Measurements from ENCODE around the gene MYO3B. TPM values are rescaled to one million over a fixed set of nuclear protein-coding genes. Genes with fewer than 3 reads are reported as not detected.

The MYO3B gene
- total and polyA plus RNA-seq, 2 of the 8 experiments (the other 6 are each of a cell fraction or from before 2014, with no cell fraction given): 0.17 to 0.19 TPM

DNA sequence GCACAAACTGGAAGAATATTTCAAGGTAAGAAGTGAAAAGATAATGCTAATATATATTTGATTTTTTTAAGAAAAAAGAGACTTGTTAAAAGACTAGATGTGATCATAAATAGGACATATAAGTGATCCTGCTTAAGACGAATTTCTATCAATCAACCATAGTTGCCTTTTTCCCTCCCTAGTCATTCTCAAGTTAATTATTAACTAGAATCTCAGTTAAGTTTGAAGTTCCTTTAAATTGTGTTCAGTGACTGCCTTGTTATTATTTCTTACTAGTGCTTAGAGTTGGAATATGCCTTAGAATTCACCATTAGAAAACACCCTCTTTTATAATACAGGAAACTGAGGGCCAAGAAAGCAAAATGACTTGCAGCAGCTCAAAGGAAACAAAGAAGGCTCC is 395.7 kb downstream of the MYO3B start:
- Histone ChIP-seq H3K18ac (ENCODE audit: extremely low read depth, low read length) (no peak overlapping the region), H3K27me3 (replicated peaks in 1 of 4; ENCODE audit: control insufficient read depth in 3 of 4, extremely low read depth in 1 of 4, insufficient read depth in 3 of 4, low read length in 3 of 4) (no peaks in the 10 kb centered on the region), H3K79me1 (ENCODE audit: low read depth, low read length) (no peaks in the 10 kb centered on the region), H4K8ac (ENCODE audit: extremely low read depth, insufficient read depth, low read length) (no peak overlapping the region), H4K5ac (ENCODE audit: insufficient read length, low read depth, low read length) (no peak overlapping the region), H3K23ac (ENCODE audit: insufficient read length) (no peak overlapping the region), H2AFZ (ENCODE audit: low read length) (no peak overlapping the region), H3K79me2 (ENCODE audit: control insufficient read depth in 1 of 2, insufficient read depth in 2 of 2, low read length in 2 of 2) (no peaks in the 10 kb centered on the region), H2BK5ac (ENCODE audit: low read depth, low read length) (no peak overlapping the region), H3K4me3 (ENCODE audit: extremely low read depth in 1 of 4, insufficient read depth in 2 of 4, low read depth in 3 of 4, low read length in 4 of 4) (no peak overlapping the region), H3K9ac (replicated peaks in 1 of 4; ENCODE audit: extremely low read depth in 1 of 4, low read depth in 3 of 4, low read length in 3 of 4) (no peak overlapping the region), H4K20me1 (replicated peaks in 1 of 2; ENCODE audit: control insufficient read depth in 1 of 2, insufficient read depth in 2 of 2, low read length in 2 of 2) (no peaks in the 10 kb centered on the region), H3K27ac (ENCODE audit: low read depth, low read length) (no peak overlapping the region), H2BK12ac (ENCODE audit: low read depth, low read length) (no peak overlapping the region), H2AK5ac (ENCODE audit: low read depth, low read length) (no peak overlapping the region), H4K91ac (replicated peaks; ENCODE audit: insufficient read length, low read length) (no peak overlapping the region), H3K4me1 (replicated peaks in 1 of 4; ENCODE audit: control insufficient read depth in 3 of 4, insufficient read depth in 4 of 4, low read length in 3 of 4) (no peaks in the 10 kb centered on the region), H3K4me2 (ENCODE audit: insufficient read depth in 1 of 2, low read depth in 2 of 2, low read length in 2 of 2) (no peak overlapping the region), H3K14ac (ENCODE audit: insufficient read length) (no peak overlapping the region), H2BK120ac (replicated peaks; ENCODE audit: low read depth, low read length) (no peak overlapping the region), H3K36me3 (ENCODE audit: control insufficient read depth in 2 of 4, insufficient read depth in 4 of 4, low read length in 3 of 4) (no peaks in the 10 kb centered on the region), H3K4ac (replicated peaks; ENCODE audit: insufficient read length, low read depth, low read length) (no peak overlapping the region), H2BK20ac (ENCODE audit: low read length) (no peak overlapping the region), H3K9me3 (ENCODE audit: insufficient read depth in 2 of 2, low read depth in 1 of 2, low read length in 1 of 2) (no peaks in the 10 kb centered on the region), H2BK15ac (ENCODE audit: low read length) (no peak overlapping the region), H3K23me2 (ENCODE audit: low read depth, low read length) (no peaks in the 10 kb centered on the region), H3K56ac (replicated peaks; ENCODE audit: insufficient read length, low read depth, low read length) (no peak overlapping the region)
- WGBS, 2 experiments (ENCODE audit: extremely low coverage in 1 of 2, insufficient coverage in 1 of 2, insufficient read length in 1 of 2, insufficient replicate concordance in 2 of 2, low coverage in 1 of 2, low lambda C conversion rate in 2 of 2, missing lambda C conversion rate in 1 of 2): 64% methylated on average over 1 of the region's 1 CpG; no CpG with 5 or more reads in 1 of the 2 experiments
- ChIA-PET POLR2A (ENCODE audit: partially characterized antibody) (no interaction called here), CTCF (ENCODE audit: partially characterized antibody) (no interaction called here)
- no peak for FAIRE-seq
- no peak for TF ChIP-seq RFX5 (IDR thresholded peaks at IDR 0.05; ENCODE audit: borderline replicate concordance, low read depth, low read length)
- no peak for TF ChIP-seq CBX5 (IDR thresholded peaks at IDR 0.05; ENCODE audit: low read depth, low read length)
- TF ChIP-seq, protein P1, sequence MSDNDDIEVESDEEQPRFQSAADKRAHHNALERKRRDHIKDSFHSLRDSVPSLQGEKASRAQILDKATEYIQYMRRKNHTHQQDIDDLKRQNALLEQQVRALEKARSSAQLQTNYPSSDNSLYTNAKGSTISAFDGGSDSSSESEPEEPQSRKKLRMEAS (IDR thresholded peaks at IDR 0.05): no peak
- TF ChIP-seq TEAD4 (IDR thresholded peaks at IDR 0.05; ENCODE audit: low read depth, low read length): no peak
- no peak for TF ChIP-seq ZNF274 (IDR thresholded peaks at IDR 0.05; ENCODE audit: borderline replicate concordance, extremely low read depth, low read length)
- no peak for TF ChIP-seq CHD1 (IDR thresholded peaks at IDR 0.05; ENCODE audit: low read depth, low read length)
- no peak for DNase-seq (ENCODE audit: low read depth in 1 of 2, low spot score in 2 of 2)
